K562 (cell line): Measurements from ENCODE around the gene CCDC32. TPM values are rescaled to one million over a fixed set of nuclear protein-coding genes. Genes with fewer than 3 reads are reported as not detected.

Source experiments
- ATAC-seq: fragments of 200-7000 bp; cut with Tn5 transposase; 3 replicates; pipeline ENCODE4 v1.9.1; 2020; ENCODE audit warnings: moderate library complexity
- BruUV-seq: library from RNA; stranded (reverse); fragments of 400-500 nt; replicated peaks from 2 replicates; lab custom pipeline; 2021; lab: Mats Ljungman, UMichigan
- CTCF ChIA-PET: fragments of 300-600 bp; formaldehyde crosslinking; extraction: SDS; loops from one replicate; lab custom pipeline; 2021; ENCODE audit warnings: low intra/inter-chr PET ratio; lab: Yijun Ruan, JAX
- POLR2A ChIA-PET: fragments of 300-600, 350-650 bp; sonication (Branson Sonifier 250); formaldehyde crosslinking; extraction: SDS; loops from one replicate; lab custom pipeline; 2021; ENCODE audit warnings: antibody characterized with exemption, inconsistent platforms; lab: Yijun Ruan, JAX
- DNase-seq, 4 experiments: peaks; one replicate each; pipeline versions ENCODE4 v3.0.0 to v3.0.0-alpha.2; 2011 to 2018; ENCODE audit warnings: low spot score in 3 of 4, mixed read lengths in 3 of 4; ENCODE audit errors: extremely low read depth in 1 of 4
- FAIRE-seq: peaks from 2 replicates; lab custom pipeline; 2011; peaks lifted over from hg19 to GRCh38; lab: Jason Lieb, UNC
- H2AFZ ChIP-seq: 2 replicates; pipeline ENCODE4 v1.6.0; 2011; ENCODE audit warnings: low read depth, low read length, control low read depth, inconsistent platforms
- H3K27ac ChIP-seq: fragments of 200-600 bp; 3 replicates; pipeline ENCODE4 v1.8.0; 2011; ENCODE audit warnings: low read depth, mild to moderate bottlenecking, control low read depth, inconsistent platforms, low read length, moderate library complexity, mixed read lengths; ENCODE audit errors: extremely low read depth
- H3K27me3 ChIP-seq, 2 experiments: fragments of 300-600 bp in 1 of 2; 2 replicates in 1 of 2; 3 replicates in 1 of 2; pipeline versions ENCODE4 v1.6.0 to v1.8.0; 2011; ENCODE audit warnings: inconsistent platforms in 2 of 2, low read length in 2 of 2, mild to moderate bottlenecking in 1 of 2, mixed read lengths in 1 of 2, moderate library complexity in 1 of 2; ENCODE audit not compliant: control insufficient read depth in 2 of 2, insufficient read depth in 2 of 2
- H3K36me3 ChIP-seq: fragments of 300-600 bp; 3 replicates; pipeline ENCODE4 v1.8.0; 2011; ENCODE audit warnings: mild to moderate bottlenecking, low read length, inconsistent platforms; ENCODE audit not compliant: control insufficient read depth, insufficient read depth
- H3K4me1 ChIP-seq, 2 experiments: fragments of 200-600 bp in 1 of 2; replicated peaks in 1 of 2; 2 replicates in 1 of 2; 3 replicates in 1 of 2; pipeline versions ENCODE4 v1.5.1 to v1.8.0; 2011; ENCODE audit warnings: inconsistent platforms in 2 of 2, low read length in 2 of 2, mild to moderate bottlenecking in 1 of 2, mixed read lengths in 1 of 2, moderate library complexity in 1 of 2; ENCODE audit not compliant: control insufficient read depth in 2 of 2, insufficient read depth in 2 of 2
- H3K4me2 ChIP-seq: 2 replicates; pipeline ENCODE4 v1.6.1; 2011; ENCODE audit warnings: low read length, control low read depth, inconsistent platforms, mixed read lengths; ENCODE audit not compliant: insufficient read depth
- H3K4me3 ChIP-seq: fragments of 200-600 bp; sonication (generic), shearing (Covaris generic); 2 replicates; pipeline ENCODE4 v1.5.1; 2016; ENCODE audit warnings: control low read depth, inconsistent platforms
- H3K79me2 ChIP-seq: fragments of 200-600 bp; 3 replicates; pipeline ENCODE4 v1.8.0; 2011; ENCODE audit warnings: low read length, inconsistent platforms; ENCODE audit not compliant: control insufficient read depth, insufficient read depth
- H3K9ac ChIP-seq, 2 experiments: 2 replicates each; pipeline versions ENCODE4 v1.6.0 to v1.6.1; 2011; ENCODE audit warnings: low read depth in 2 of 2, low read length in 2 of 2, control low read depth in 1 of 2, inconsistent platforms in 1 of 2, mild to moderate bottlenecking in 1 of 2, mixed read lengths in 1 of 2; ENCODE audit not compliant: insufficient read depth in 1 of 2
- H3K9me1 ChIP-seq: one replicate; pipeline ENCODE4 v1.6.0; 2011; ENCODE audit warnings: inconsistent platforms, mild to moderate bottlenecking, low read length, moderate library complexity; ENCODE audit not compliant: control insufficient read depth, insufficient read depth
- H3K9me3 ChIP-seq: replicated peaks from 2 replicates; pipeline ENCODE4 v1.5.1; 2011; ENCODE audit warnings: low read depth, low read length, inconsistent platforms; ENCODE audit not compliant: control insufficient read depth, insufficient read depth
- H4K20me1 ChIP-seq: replicated peaks from 2 replicates; pipeline ENCODE4 v1.6.1; 2011; ENCODE audit warnings: low read length, inconsistent platforms, mixed read lengths; ENCODE audit not compliant: control insufficient read depth, insufficient read depth
- ADNP ChIP-seq: fragments of 200-800 bp; sonication (Bioruptor generic); IDR thresholded peaks from 2 replicates; pipeline ENCODE4 v1.6.1; 2016; ENCODE audit warnings: missing genetic modification characterization, missing compliant biosample characterization
- MGA ChIP-seq: fragments of 450-650 bp; IDR thresholded peaks from 2 replicates; pipeline ENCODE4 v1.6.1; 2016; ENCODE audit warnings: mild to moderate bottlenecking, moderate library complexity
- PBX2 ChIP-seq, 2 experiments: IDR thresholded peaks in 1 of 2; conservative IDR thresholded peaks in 1 of 2; 2 replicates each; pipeline ENCODE4 v1.6.1; 2016; ENCODE audit warnings: low read depth in 2 of 2, mild to moderate bottlenecking in 1 of 2, missing compliant biosample characterization in 1 of 2, missing genetic modification characterization in 1 of 2, moderate library complexity in 1 of 2
- PURB ChIP-seq: sonication (generic); formaldehyde crosslinking; IDR thresholded peaks from 2 replicates; pipeline ENCODE4 v1.9.0; 2021; ENCODE audit warnings: low read depth, mild to moderate bottlenecking, missing genetic modification reagents
- WGBS: fragments of 100-300 bp; shearing (Covaris generic); methylation state at CpG from one replicate; pipeline ENCODE4 v1.1.6; 2016; ENCODE audit warnings: low coverage, mixed read lengths; ENCODE audit not compliant: insufficient coverage; ENCODE audit errors: missing lambda C conversion rate; 5-methylcytosine and 5-hydroxymethylcytosine counted together
- in situ Hi-C: fragments of 300-500 bp; cut with MboI; formaldehyde crosslinking; loops from 4 replicates; pipeline ENCODE4 v1.15.0; 2018; ENCODE audit warnings: inconsistent platforms, mixed read lengths
- intact Hi-C: fragments of 100-400 bp; cut with micrococcal nuclease; formaldehyde crosslinking; loops from 2 replicates; pipeline ENCODE4 v1.14.2; 2022
- polyA plus RNA-seq, 8 experiments: library from polyadenylated mRNA; depleted of rRNA in 4 of 8; stranded (reverse) in 5 of 8; unstranded in 3 of 8; fragments of >200 nt; fragmentation: Nextera tagmentation in 2 of 8; fragmentation: Illumina TruSeq in 1 of 8; extraction: Ambion mirVana in 2 of 8; extraction: Trizol in 1 of 8; gene quantifications; 2 replicates each; pipeline versions ENCODE4 v1.2.1 to v1.2.3, GENCODE V29; 2011 to 2014; ENCODE audit warnings: inconsistent platforms in 1 of 8, missing spikeins in 1 of 8
- total RNA-seq, 7 experiments: library from RNA; depleted of rRNA in 6 of 7; stranded (reverse); fragments of >200 nt in 6 of 7; fragmentation: Illumina TruSeq in 2 of 7; extraction: Trizol in 2 of 7; gene quantifications; 2 replicates each; pipeline versions ENCODE4 v1.2.1 to v1.2.3, GENCODE V29; 2011 to 2021; ENCODE audit warnings: low replicate concordance in 1 of 7

CCDC32 gene
- total and polyA plus RNA-seq, 9 of the 15 experiments (the other 6 are each of a cell fraction or from before 2014, with no cell fraction given): 22.2 to 94.8 (median 37.1) TPM

GRCh38 chr15:40565333-40566238, 744 bp upstream of the CCDC32 start:
- DNase-seq (peak in 1 of 4 experiments; percentile 43), ATAC-seq (no peak), FAIRE-seq (no peak)
- ChIA-PET CTCF (no interaction called here), POLR2A (interaction anchor here (0.6 to 1.8 kb wide), 9 partner anchors 12 to 771 kb away, joined by 3 to 8 read pairs (median 3); partner anchors contain the start of gene RAD51)
- Histone ChIP-seq H4K20me1 (no peaks in the 10 kb centered on the region), H3K36me3 (peaks cover 21% of the 10 kb centered on the region), H3K4me2 (peak overlapping the region; percentile 75), H3K4me1 (peaks cover 16 to 23% of the 10 kb centered on the region in 2 experiments; a peak in 4 of 5 replicates), H3K27me3 (no peaks in the 10 kb centered on the region), H2AFZ (peak overlapping the region; percentile 91), H3K79me2 (peaks cover 49% of the 10 kb centered on the region), H3K27ac (peak overlapping the region; percentile 67), H3K9me1 (no peaks in the 10 kb centered on the region), H3K4me3 (peak overlapping the region; percentile 70), H3K9ac (peak overlapping the region in 1 of 2 experiments; percentile 81; a peak in 3 of 4 replicates), H3K9me3 (no peaks in the 10 kb centered on the region)
- WGBS: 13% methylated on average over 14 of the region's 20 CpGs
- BruUV-seq: no TSS peak
- intact Hi-C loops (loop anchor here (2.0 to 10.0 kb wide), 2 partner anchors 47 to 189 kb away; partner anchors contain the start of gene RMDN3), in situ Hi-C loops (no loop called here)
- TF ChIP-seq MGA (no peak), PURB (CRISPR knock-in tag) (no peak), PBX2 (CRISPR knock-in tag; IDR thresholded peaks at IDR 0.05; ENCODE audit: low read depth) (no peak), PBX2 (tag; conservative IDR thresholded peaks at IDR 0.05; ENCODE audit: low read depth) (peak; percentile 36; the same call in 1 of the 2 replicates), ADNP (peak; percentile 63; the same call in 1 of the 2 replicates)
